Transverse colon (tissue), 3 donors: Measurements from ENCODE around the gene AGAP1.

Source experiments
- POLR2A ChIP-seq: fragments of 450-650 bp; IDR thresholded peaks from one replicate; pipeline ENCODE4 v1.6.1; 2016; ENCODE audit warnings: antibody characterized with exemption, mild to moderate bottlenecking, moderate library complexity
- TF ChIP-seq, protein P1 (sequence below), 5 experiments: fragments of 200-600 bp in 3 of 5; fragments of 450-650 bp in 2 of 5; sonication (generic) in 3 of 5; IDR thresholded peaks; 1 replicate in 2 of 5; 2 replicates in 3 of 5; pipeline ENCODE4 v1.5.1; 2016 to 2017; ENCODE audit warnings: antibody characterized with exemption in 5 of 5, inconsistent platforms in 3 of 5, mild to moderate bottlenecking in 2 of 5, moderate library complexity in 1 of 5

DNA sequence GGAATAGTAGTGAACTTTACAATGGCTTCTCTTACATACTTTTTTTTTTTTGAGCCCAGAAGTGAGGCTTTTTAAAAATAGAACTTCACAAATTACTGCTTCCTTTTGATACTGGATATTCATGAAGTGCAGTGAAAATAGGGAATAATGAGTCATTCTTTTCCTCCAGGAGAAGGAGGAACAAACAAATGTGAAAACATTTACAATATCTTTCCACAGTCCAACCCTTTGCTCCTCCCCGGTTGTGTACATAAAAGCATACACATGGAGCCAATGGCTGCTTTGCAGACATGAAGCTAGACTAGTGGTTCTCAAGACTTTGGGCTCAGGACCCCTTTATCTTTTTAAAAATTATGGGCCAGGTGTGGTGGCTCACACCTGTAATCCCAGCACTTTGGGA is 407.4 kb downstream of the AGAP1 start:
- no peak for TF ChIP-seq POLR2A
- TF ChIP-seq, protein P1, sequence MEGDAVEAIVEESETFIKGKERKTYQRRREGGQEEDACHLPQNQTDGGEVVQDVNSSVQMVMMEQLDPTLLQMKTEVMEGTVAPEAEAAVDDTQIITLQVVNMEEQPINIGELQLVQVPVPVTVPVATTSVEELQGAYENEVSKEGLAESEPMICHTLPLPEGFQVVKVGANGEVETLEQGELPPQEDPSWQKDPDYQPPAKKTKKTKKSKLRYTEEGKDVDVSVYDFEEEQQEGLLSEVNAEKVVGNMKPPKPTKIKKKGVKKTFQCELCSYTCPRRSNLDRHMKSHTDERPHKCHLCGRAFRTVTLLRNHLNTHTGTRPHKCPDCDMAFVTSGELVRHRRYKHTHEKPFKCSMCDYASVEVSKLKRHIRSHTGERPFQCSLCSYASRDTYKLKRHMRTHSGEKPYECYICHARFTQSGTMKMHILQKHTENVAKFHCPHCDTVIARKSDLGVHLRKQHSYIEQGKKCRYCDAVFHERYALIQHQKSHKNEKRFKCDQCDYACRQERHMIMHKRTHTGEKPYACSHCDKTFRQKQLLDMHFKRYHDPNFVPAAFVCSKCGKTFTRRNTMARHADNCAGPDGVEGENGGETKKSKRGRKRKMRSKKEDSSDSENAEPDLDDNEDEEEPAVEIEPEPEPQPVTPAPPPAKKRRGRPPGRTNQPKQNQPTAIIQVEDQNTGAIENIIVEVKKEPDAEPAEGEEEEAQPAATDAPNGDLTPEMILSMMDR (IDR thresholded peaks at IDR 0.05) = no peak
